Activated gamma-delta T cell (primary cell): Measurements from ENCODE around the gene PIM3.
A peak's percentile ranks its signal among the peaks of the same experiment; 100 is the strongest.
"Not testable (repeated sequence)": the region's sequence is repeated elsewhere in the genome, so short reads cannot be mapped to it uniquely, and the experiment has no call there.

Experiments used
- DNase-seq: peaks from one replicate; lab custom pipeline; 2025; lab: John Stamatoyannopoulos, UW

Gene PIM3

DNA sequence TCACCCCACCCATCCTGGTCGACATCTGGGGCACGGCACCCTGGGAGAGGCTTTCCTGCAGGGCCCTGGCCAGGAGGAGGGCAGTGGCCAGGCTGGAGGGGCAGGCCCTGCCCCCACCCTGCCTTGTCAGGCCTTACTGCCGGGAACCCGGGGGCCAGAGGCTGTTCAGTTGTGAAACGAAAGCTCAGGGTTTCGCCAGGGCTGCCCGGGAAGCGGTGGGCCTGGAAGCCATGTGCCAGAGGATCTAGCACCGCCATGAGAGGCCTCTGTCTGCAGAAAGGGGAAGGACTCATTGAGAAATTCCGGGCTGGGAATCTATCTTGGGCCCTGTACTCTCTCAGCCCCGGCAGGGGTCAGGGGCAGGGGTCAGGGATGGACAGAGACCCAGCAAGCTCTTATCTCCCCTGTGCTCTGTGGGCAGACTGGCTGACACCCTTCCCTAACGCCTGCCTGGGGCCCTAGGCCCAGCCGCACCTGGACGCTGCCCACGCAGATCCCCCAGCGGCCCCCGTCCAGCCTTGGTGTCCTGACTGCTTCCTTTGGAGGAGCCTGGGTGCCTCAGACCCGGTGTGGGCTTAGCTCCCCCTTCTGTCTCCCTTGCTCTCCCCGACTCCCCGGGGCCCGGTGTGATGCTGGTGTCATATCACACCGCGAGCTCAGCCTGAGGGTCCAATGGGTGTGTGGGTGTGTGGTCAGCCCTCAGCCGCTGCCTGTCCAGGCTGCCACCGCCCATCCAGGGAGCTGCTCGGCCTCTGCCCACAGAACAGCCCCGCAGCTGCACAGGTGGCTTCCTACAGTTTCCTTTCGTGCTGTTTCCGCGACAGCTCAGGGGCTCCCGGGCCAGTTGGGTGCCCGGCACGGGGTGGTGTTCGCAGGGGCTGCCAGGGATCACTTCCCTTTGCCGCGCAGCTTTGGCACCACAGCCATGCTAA is 6.5 kb downstream of the PIM3 start:
- no peak for DNase-seq

GRCh38 chr22:49967706-49968208 is 7.2 kb downstream of the PIM3 start:
- DNase-seq: no peak

- DNase-seq: no peak
These were observed 7.8 kb downstream of the PIM3 start for GRCh38 chr22:49968313-49968830.

DNA sequence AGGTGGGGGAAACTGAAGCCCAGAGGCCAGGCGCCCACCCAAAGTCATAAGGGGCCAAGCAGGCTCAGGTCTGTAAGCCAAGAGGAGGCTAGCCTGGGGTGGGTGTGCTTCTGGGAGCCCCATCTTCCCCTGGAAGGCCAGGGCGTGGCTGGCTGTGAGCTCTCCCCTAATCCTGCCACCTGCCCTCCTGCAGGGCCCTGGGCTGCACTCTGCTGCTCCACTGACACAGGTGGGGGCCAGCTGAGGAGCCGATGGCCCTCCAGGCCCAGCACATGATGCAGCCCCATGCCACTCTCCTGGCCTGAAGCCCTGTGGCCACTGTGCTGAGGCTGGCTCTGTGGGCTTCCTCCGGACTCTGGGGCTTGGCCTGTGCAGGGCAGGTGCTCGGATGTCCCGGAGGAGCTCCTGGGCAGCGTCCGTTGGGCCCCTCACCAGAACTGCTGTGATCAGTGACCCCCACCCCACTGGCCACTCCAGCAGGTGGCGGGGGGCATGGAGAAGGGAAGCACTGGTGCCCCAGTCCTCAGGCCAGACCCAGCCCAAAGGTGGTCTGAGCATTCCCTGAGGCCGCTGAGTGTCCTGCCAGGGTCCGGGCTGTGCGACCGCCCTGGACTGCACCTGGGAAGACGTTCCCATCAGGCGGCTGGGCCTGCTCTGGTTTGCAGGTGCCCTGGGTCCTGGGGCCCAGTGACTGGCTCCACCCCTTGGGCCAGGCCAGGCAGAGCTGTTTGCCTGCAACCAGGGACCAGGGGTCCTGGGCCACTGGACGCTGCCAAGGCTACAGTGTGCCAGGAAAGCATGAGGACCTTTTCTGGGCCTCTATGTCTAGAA is 8.5 kb downstream of the PIM3 start:
- DNase-seq: no peak

DNA sequence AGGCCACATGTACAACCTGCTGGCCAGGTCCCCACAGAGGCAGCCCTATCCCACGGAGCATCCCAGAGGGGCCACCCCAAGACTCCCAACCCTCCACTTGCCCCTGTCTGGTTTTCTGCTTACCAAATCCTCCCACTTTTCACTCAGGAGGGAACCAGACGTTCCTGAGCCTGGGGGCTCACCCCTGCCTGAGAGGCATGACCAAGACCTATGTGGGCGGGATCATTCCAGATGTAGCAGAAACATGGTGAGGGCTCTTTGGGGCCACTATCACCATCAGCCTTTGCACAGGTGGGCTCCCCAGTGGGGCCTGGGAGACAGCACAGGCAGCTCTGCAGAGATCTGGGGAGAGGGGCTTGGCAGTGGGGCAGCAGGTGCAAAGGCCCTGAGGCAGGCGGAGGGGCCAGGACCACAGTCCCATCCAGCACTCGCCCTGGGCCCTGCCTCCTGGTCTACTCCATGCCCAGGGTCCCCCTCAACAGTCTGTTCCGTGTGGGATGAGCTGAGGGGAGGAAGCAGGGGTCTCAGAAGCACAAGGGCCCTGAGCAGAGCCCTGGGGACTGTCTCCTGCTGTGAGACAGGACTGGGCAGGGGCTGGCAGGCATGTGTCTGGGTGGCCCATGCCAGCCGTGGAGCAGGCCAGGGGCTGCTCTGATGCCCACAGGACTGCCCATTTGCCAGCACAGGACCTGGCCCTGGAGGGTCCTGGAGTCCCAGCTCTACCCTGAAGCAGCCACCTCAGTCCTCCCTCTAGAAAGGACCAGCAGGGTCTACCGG is 9.4 kb downstream of the PIM3 start:
- DNase-seq: no peak

DNA sequence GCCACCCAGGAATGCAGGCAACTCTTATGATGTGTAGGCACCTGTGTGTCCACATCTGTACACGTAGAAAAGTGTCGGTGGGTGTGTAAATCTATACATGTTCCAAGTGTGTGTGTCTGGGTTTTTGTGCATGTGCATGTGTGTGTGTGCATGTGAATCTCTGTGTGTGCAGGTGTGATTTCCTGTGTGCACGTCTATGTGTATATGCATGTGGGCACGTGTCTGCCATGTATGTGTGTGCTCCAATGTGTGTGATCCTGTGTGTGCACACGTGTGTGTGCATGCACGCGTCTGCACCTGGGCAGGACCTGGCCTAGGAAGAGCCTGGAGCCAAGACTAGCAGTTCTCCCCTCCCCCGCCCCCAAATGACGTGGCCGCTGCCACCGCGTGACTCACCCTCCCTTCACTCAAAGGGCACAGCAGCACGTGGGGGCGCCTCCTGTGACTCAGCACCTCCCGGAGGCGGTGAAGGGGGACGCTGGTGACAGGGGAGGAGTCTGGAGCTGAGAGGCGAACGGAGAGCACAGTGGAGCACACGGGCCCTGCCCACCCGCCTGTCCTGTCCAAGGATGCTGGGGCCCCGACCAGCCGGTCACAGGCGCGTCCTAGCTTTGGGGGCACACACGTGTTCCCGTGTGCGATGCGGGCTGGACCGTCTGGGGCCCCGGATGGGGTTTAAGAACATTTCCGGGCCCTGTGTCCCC is 10.1 kb downstream of the PIM3 start:
- peak; percentile 91 for DNase-seq

DNA sequence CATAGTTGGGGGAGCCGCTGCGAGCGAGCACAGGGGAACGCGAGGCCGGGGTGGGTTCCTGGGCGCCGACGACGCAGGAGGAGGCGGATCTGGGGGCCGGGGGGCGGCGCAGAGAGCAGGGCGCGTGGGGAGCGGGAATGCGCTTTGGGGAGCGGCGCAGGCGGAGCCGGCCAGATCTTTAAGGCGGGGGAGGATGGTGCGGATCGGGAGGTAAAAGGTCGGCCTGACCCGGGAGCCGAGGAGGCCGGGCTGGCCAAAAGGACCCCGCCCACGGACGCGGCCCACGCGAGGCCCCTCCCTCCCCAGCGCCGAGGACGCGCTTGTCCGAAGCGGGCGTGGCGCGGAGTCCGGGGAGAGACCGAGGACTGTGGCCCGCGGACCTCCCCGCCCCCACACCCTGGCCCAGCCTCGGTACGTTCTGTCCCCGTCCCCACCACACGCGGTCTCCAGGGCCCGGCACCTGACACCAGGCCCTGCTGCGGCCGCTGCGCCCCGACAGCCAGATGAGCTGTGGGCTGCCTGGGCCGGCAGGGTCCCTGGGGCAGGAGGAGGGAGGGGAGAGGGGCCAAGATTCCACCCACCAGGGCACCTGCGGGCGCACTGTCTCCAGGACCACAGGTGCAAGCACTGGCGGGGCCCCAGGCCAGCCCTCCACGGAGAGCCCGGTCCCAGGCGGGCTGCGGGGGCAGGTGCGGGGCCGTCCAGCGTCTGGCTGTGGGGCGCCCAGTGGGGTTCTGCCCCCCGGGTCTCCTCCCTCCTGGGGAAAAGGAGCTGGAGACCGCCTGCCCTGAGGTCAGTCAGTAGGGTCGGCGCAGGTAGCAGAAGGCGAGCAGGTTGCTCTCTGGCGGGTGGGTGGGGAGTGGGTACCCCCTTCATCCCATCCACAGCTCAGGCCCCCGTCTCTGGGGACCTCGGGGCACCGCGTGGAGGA is 10.9 kb downstream of the PIM3 start:
- no peak for DNase-seq

DNA sequence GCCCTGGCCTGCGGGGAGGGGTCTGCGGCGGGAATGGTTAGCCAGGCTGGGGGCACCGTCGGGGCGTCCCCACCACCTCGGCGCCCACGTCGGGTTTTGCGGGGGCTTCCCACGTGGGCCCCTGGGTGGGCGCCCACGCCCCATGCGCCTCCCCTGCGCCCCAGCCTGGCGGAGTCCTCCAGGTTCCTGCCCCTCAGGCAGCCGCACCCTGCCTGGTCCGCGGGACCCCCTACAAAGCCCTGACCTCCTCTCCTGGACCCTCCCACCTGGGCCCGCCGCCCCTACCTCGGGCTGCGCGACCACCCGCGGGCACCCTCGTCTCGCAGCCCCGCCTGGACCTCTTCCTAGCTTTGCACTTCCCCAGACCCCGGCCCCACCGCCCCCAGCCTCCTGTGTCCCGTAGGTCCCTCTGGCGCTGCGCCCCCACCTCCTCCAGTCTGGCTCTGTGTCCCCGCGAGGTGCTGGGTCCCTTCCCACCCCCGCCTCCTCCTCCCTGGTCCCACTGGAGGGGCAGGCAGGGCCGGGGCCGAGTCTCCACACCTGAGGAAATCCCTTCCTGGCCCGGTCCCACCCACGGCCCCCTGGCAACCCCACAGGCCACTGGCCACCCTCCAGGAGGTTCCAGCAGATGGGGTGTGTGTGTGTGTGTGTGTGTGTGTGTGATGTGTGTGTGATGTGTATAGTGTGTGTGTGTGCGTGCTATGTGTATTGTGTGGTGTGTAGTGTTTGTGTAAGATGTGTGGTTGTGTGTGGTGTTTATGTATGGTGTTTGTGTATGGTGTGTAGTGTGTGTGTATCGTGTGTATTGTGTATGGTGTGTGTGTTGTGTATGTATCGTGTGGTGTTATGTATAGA is 11.8 kb downstream of the PIM3 start:
- no peak for DNase-seq

DNA sequence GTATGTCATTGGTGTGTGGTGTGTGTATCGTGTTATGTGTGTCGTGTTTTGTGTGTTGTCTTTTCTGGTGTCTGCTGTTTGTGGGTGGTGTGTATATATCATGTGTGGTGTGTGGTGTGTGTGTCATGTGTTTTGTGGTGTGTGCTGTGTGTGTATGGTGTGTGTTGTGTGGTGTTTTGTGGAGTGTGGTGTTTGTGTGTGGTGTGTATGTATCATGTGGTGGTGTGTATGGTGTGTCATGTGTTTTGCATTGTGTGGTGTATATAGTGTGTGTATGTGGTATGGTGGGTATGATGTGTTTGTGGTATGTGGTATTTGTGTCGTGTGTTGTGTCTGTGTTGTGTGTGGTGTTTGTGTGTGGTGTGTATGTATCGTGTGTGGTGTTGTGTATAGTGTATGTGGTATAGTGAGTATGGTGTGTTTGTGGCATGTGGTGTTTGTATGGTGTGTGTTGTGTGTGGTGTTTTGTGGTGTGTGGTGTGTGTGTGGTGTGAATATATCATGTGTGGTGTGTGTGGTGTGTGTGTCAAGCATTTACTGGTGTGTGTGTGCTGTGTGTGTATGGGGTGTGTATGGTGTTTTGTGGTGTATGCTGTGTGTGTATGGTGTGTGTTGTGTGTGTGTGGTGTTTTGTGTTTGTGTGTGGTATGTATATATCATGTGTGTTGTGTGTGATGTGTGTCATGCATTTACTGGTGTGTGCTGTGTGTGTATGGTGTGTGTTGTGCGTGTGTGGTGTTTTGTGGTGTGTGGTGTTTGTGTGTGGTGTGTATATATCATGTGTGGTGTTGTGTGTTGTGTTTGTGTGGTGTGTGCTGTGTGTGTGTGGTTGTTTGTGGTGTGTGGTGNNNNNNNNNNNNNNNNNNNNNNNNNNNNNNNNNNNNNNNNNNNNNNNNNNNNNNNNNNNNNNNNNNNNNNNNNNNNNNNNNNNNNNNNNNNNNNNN is 12.7 kb downstream of the PIM3 start:
- DNase-seq: no peak

DNA sequence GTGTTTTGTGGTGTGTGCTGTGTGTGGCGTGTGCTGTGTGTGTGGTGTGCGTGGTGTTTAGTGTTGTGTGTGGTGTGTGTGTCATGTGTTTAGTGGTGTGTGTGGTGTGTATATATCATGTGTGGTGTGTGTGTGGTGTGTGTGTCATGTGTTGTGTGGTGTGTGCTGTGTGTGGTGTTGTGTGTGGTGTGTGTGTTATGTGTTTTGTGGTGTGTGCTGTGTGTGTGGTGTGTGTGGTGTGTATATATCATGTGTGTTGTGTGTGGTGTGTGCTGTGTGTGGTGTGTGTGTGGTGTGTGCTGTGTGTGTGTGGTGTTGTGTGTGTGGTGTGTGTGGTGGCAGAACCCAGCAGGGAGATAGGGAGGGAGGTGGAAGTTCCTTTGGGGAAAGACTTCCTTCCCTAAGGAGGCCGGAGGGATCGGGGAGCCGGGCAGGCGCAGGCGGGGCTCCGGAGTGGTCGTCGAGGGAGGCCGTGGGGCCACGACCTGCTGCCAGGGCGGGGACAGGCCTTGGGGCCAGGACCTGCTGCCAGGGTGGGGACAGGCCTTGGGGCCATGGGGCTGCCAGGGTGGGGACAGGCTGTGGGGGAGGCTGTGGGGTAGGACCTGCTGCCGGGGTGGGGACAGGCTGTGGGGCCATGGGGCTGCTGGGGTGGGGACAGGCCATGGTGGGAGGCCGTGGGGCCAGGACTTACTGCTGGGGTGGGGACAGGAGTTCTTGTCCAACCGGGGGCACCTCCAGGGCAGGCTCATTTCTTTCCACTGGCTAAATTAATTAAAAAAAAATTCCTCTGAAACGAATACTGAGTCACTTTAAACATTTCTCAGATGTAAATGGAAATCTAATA is 15.2 kb downstream of the PIM3 start:
- no peak for DNase-seq

GRCh38 chr22:49976439-49977175 is 16.0 kb downstream of the PIM3 start:
- DNase-seq: no peak

- DNase-seq: no peak
These were observed 17.0 kb downstream of the PIM3 start for GRCh38 chr22:49977578-49977977.

GRCh38 chr22:49979587-49980264 is 19.2 kb downstream of the PIM3 start:
- DNase-seq: no peak

GRCh38 chr22:49981799-49982198 is 21.2 kb downstream of the PIM3 start:
- DNase-seq: not testable (repeated sequence)
